Measurements from ENCODE around the gene MAN1C1.
A peak's percentile ranks its signal among the peaks of the same experiment; 100 is the strongest.

The MAN1C1 gene

GRCh38 chr1:25579292-25580252 is 37.0 kb upstream of the MAN1C1 start:
- no peak overlapping the region for H2BK120ac ChIP-seq (ENCODE audit: low read depth, low read length)
- no peaks in the 10 kb centered on the region for H3K36me3 ChIP-seq (replicated peaks in 1 of 2; ENCODE audit: control insufficient read depth in 2 of 2, insufficient read depth in 2 of 2, low read length in 2 of 2)
- H2BK12ac ChIP-seq (ENCODE audit: low read length) = no peak overlapping the region
- H3K14ac ChIP-seq (ENCODE audit: low read length) = no peak overlapping the region
- peak overlapping the region; percentile 84 for H3K18ac ChIP-seq (ENCODE audit: low read length)
- H3K79me1 ChIP-seq (ENCODE audit: low read depth, low read length) = no peaks in the 10 kb centered on the region
- no peak overlapping the region for H2BK5ac ChIP-seq (ENCODE audit: low read length)
- H3K23ac ChIP-seq (ENCODE audit: low read depth, low read length, poor library complexity) = no peak overlapping the region
- peaks cover 7 to 18% of the 10 kb centered on the region in 2 donors for H3K4me1 ChIP-seq (ENCODE audit: control insufficient read depth in 2 of 2, insufficient read depth in 1 of 2, low read depth in 1 of 2, low read length in 2 of 2)
- H3K4me2 ChIP-seq (ENCODE audit: insufficient read depth, low read length, poor library complexity, severe bottlenecking) = no peak overlapping the region
- no peak overlapping the region for H3K4me3 ChIP-seq (ENCODE audit: low read length in 2 of 2)
- no peak overlapping the region for H2AK5ac ChIP-seq (ENCODE audit: low read depth, low read length)
- no peak overlapping the region for H3K27ac ChIP-seq (replicated peaks; ENCODE audit: low read length)
- H3K4ac ChIP-seq (ENCODE audit: low read length) = no peak overlapping the region
- no peak overlapping the region for H4K91ac ChIP-seq (ENCODE audit: low read depth, low read length, poor library complexity)
- H3K9me3 ChIP-seq (replicated peaks in 1 of 2; ENCODE audit: control insufficient read depth in 2 of 2, insufficient read depth in 1 of 2, low read depth in 1 of 2, low read length in 2 of 2) = peaks cover 0 to 6% of the 10 kb centered on the region in 2 donors
- no peaks in the 10 kb centered on the region for H3K27me3 ChIP-seq (ENCODE audit: control insufficient read depth in 3 of 3, insufficient read depth in 3 of 3, low read depth in 1 of 3, low read length in 3 of 3)
- H2AFZ ChIP-seq (ENCODE audit: low read length) = peak overlapping the region; percentile 32
- no CpG with 5 or more reads among the region's 19 CpGs for WGBS, 2 donors (ENCODE audit: extremely low coverage in 2 of 2, insufficient read length in 2 of 2, insufficient replicate concordance in 1 of 2)
- no peak for DNase-seq (ENCODE audit: low spot score)
- no peak overlapping the region for H4K8ac ChIP-seq (ENCODE audit: low read depth, low read length)
- H3K9ac ChIP-seq (ENCODE audit: low read depth, low read length, poor library complexity) = no peak overlapping the region
- no peak overlapping the region for H2BK15ac ChIP-seq (ENCODE audit: low read length)

GRCh38 chr1:25580927-25581326 is 35.7 kb upstream of the MAN1C1 start:
- peaks cover 10 to 18% of the 10 kb centered on the region in 2 donors for H3K4me1 ChIP-seq (ENCODE audit: control insufficient read depth in 2 of 2, insufficient read depth in 1 of 2, low read depth in 1 of 2, low read length in 2 of 2)
- no peak overlapping the region for H3K18ac ChIP-seq (ENCODE audit: low read length)
- H3K36me3 ChIP-seq (replicated peaks in 1 of 2; ENCODE audit: control insufficient read depth in 2 of 2, insufficient read depth in 2 of 2, low read length in 2 of 2) = no peaks in the 10 kb centered on the region
- no peak overlapping the region for H4K8ac ChIP-seq (ENCODE audit: low read depth, low read length)
- peak overlapping the region; percentile 22 for H2BK15ac ChIP-seq (ENCODE audit: low read length)
- peak overlapping the region; percentile 84 for H2AFZ ChIP-seq (ENCODE audit: low read length)
- no peak overlapping the region for H2AK5ac ChIP-seq (ENCODE audit: low read depth, low read length)
- H2BK120ac ChIP-seq (ENCODE audit: low read depth, low read length) = no peak overlapping the region
- H3K9me3 ChIP-seq (replicated peaks in 1 of 2; ENCODE audit: control insufficient read depth in 2 of 2, insufficient read depth in 1 of 2, low read depth in 1 of 2, low read length in 2 of 2) = peaks cover 0 to 6% of the 10 kb centered on the region in 2 donors
- no peaks in the 10 kb centered on the region for H3K79me1 ChIP-seq (ENCODE audit: low read depth, low read length)
- H3K9ac ChIP-seq (ENCODE audit: low read depth, low read length, poor library complexity) = no peak overlapping the region
- no peak overlapping the region for H3K14ac ChIP-seq (ENCODE audit: low read length)
- no peak overlapping the region for H3K23ac ChIP-seq (ENCODE audit: low read depth, low read length, poor library complexity)
- H2BK12ac ChIP-seq (ENCODE audit: low read length) = no peak overlapping the region
- no peak overlapping the region for H3K4me3 ChIP-seq (ENCODE audit: low read length in 2 of 2)
- no peak overlapping the region for H3K4ac ChIP-seq (ENCODE audit: low read length)
- no CpG with 5 or more reads among the region's 6 CpGs for WGBS, 2 donors (ENCODE audit: extremely low coverage in 2 of 2, insufficient read length in 2 of 2, insufficient replicate concordance in 1 of 2)
- no peak overlapping the region for H2BK5ac ChIP-seq (ENCODE audit: low read length)
- no peak overlapping the region for H3K4me2 ChIP-seq (ENCODE audit: insufficient read depth, low read length, poor library complexity, severe bottlenecking)
- no peak overlapping the region for H3K27ac ChIP-seq (replicated peaks; ENCODE audit: low read length)
- no peak for DNase-seq (ENCODE audit: low spot score)
- H4K91ac ChIP-seq (ENCODE audit: low read depth, low read length, poor library complexity) = no peak overlapping the region
- no peaks in the 10 kb centered on the region for H3K27me3 ChIP-seq (ENCODE audit: control insufficient read depth in 3 of 3, insufficient read depth in 3 of 3, low read depth in 1 of 3, low read length in 3 of 3)

GRCh38 chr1:25581764-25582163 is 34.8 kb upstream of the MAN1C1 start:
- no peak overlapping the region for H3K9ac ChIP-seq (ENCODE audit: low read depth, low read length, poor library complexity)
- H2AFZ ChIP-seq (ENCODE audit: low read length) = peak overlapping the region; percentile 84
- no peak overlapping the region for H4K91ac ChIP-seq (ENCODE audit: low read depth, low read length, poor library complexity)
- H3K18ac ChIP-seq (ENCODE audit: low read length) = no peak overlapping the region
- H2BK12ac ChIP-seq (ENCODE audit: low read length) = no peak overlapping the region
- no peak for DNase-seq (ENCODE audit: low spot score)
- H3K79me1 ChIP-seq (ENCODE audit: low read depth, low read length) = no peaks in the 10 kb centered on the region
- no peak overlapping the region for H3K27ac ChIP-seq (replicated peaks; ENCODE audit: low read length)
- peak overlapping the region; percentile 76 for H3K23ac ChIP-seq (ENCODE audit: low read depth, low read length, poor library complexity)
- no peak overlapping the region for H2BK5ac ChIP-seq (ENCODE audit: low read length)
- H3K4me2 ChIP-seq (ENCODE audit: insufficient read depth, low read length, poor library complexity, severe bottlenecking) = no peak overlapping the region
- no peaks in the 10 kb centered on the region for H3K36me3 ChIP-seq (replicated peaks in 1 of 2; ENCODE audit: control insufficient read depth in 2 of 2, insufficient read depth in 2 of 2, low read length in 2 of 2)
- H4K8ac ChIP-seq (ENCODE audit: low read depth, low read length) = peak overlapping the region; percentile 19
- peaks cover 16 to 21% of the 10 kb centered on the region in 2 donors for H3K4me1 ChIP-seq (ENCODE audit: control insufficient read depth in 2 of 2, insufficient read depth in 1 of 2, low read depth in 1 of 2, low read length in 2 of 2)
- H3K4me3 ChIP-seq (ENCODE audit: low read length in 2 of 2) = no peak overlapping the region
- no peak overlapping the region for H2BK120ac ChIP-seq (ENCODE audit: low read depth, low read length)
- peak overlapping the region; percentile 22 for H2BK15ac ChIP-seq (ENCODE audit: low read length)
- WGBS, 2 donors (ENCODE audit: extremely low coverage in 2 of 2, insufficient read length in 2 of 2, insufficient replicate concordance in 1 of 2) = no CpG with 5 or more reads among the region's 5 CpGs
- peaks cover 0 to 2% (median 0%) of the 10 kb centered on the region in 3 experiments for H3K27me3 ChIP-seq (ENCODE audit: control insufficient read depth in 3 of 3, insufficient read depth in 3 of 3, low read depth in 1 of 3, low read length in 3 of 3)
- peaks cover 0 to 6% of the 10 kb centered on the region in 2 donors for H3K9me3 ChIP-seq (replicated peaks in 1 of 2; ENCODE audit: control insufficient read depth in 2 of 2, insufficient read depth in 1 of 2, low read depth in 1 of 2, low read length in 2 of 2)
- no peak overlapping the region for H3K4ac ChIP-seq (ENCODE audit: low read length)
- no peak overlapping the region for H3K14ac ChIP-seq (ENCODE audit: low read length)
- peak overlapping the region; percentile 66 for H2AK5ac ChIP-seq (ENCODE audit: low read depth, low read length)
